Measurements from ENCODE around the gene PCAT7.
"Not testable (repeated sequence)": the region's sequence is repeated elsewhere in the genome, so short reads cannot be mapped to it uniquely, and the experiment has no call there.

Gene PCAT7

DNA sequence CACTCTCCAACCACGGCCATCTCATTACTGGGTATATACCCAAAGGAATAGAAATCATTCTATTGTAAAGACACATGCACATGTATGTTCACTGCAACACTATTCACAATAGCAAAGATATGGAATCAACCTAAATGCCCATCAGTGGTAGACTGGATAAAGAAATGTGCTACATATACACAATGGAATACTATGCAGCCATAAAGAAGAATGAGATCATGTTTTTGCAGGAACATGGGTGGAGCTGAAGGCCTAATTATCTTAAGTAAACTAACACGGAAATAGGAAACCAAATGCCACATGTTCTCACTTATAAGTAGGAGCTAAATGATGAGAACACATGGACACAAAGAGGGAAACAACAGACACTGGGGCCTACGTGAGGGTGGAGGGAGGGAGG is 9.4 kb downstream of the PCAT7 start:
- not testable (repeated sequence) for H3K4me3 ChIP-seq (ENCODE audit: low read length)

GRCh38 chr9:94566550-94566949 is 11.7 kb downstream of the PCAT7 start:
- Histone ChIP-seq H3K27me3 (replicated peaks; ENCODE audit: control insufficient read depth, insufficient read depth, low read length) (peaks cover 9% of the 10 kb centered on the region), H3K36me3 (ENCODE audit: control insufficient read depth, insufficient read depth, low read length, severe bottlenecking) (no peaks in the 10 kb centered on the region), H3K9me3 (ENCODE audit: control insufficient read depth, low read length) (no peaks in the 10 kb centered on the region), H3K4me1 (ENCODE audit: control insufficient read depth, insufficient read depth, low read length) (no peaks in the 10 kb centered on the region), H3K4me3 (ENCODE audit: low read length) (no peak overlapping the region), H3K9ac (ENCODE audit: low read length) (no peak overlapping the region)
- no peak for DNase-seq (ENCODE audit: low read depth)

More for the DNA sequence above, 9.4 kb downstream of the PCAT7 start:
- H3K36me3 ChIP-seq (ENCODE audit: control insufficient read depth, insufficient read depth, low read length, severe bottlenecking); H3K27me3 ChIP-seq (replicated peaks; ENCODE audit: control insufficient read depth, insufficient read depth, low read length); DNase-seq (ENCODE audit: low read depth); H3K9ac ChIP-seq (ENCODE audit: low read length); H3K4me1 ChIP-seq (ENCODE audit: control insufficient read depth, insufficient read depth, low read length); H3K9me3 ChIP-seq (ENCODE audit: control insufficient read depth, low read length): not testable (repeated sequence)

GRCh38 chr9:94567271-94567670 is 12.4 kb downstream of the PCAT7 start:
- no peaks in the 10 kb centered on the region for H3K4me1 ChIP-seq (ENCODE audit: control insufficient read depth, insufficient read depth, low read length)
- H3K9ac ChIP-seq (ENCODE audit: low read length), result no peak overlapping the region
- H3K9me3 ChIP-seq (ENCODE audit: control insufficient read depth, low read length), result no peaks in the 10 kb centered on the region
- H3K36me3 ChIP-seq (ENCODE audit: control insufficient read depth, insufficient read depth, low read length, severe bottlenecking), result no peaks in the 10 kb centered on the region
- H3K27me3 ChIP-seq (replicated peaks; ENCODE audit: control insufficient read depth, insufficient read depth, low read length), result peaks cover 13% of the 10 kb centered on the region
- no peak overlapping the region for H3K4me3 ChIP-seq (ENCODE audit: low read length)
- no peak for DNase-seq (ENCODE audit: low read depth)

GRCh38 chr9:94568250-94568889 is 13.5 kb downstream of the PCAT7 start:
- Histone ChIP-seq H3K4me1 (ENCODE audit: control insufficient read depth, insufficient read depth, low read length) (no peaks in the 10 kb centered on the region), H3K9me3 (ENCODE audit: control insufficient read depth, low read length) (no peaks in the 10 kb centered on the region), H3K36me3 (ENCODE audit: control insufficient read depth, insufficient read depth, low read length, severe bottlenecking) (no peaks in the 10 kb centered on the region), H3K27me3 (replicated peaks; ENCODE audit: control insufficient read depth, insufficient read depth, low read length) (peaks cover 19% of the 10 kb centered on the region), H3K9ac (ENCODE audit: low read length) (no peak overlapping the region), H3K4me3 (ENCODE audit: low read length) (no peak overlapping the region)
- DNase-seq (ENCODE audit: low read depth), result no peak

DNA sequence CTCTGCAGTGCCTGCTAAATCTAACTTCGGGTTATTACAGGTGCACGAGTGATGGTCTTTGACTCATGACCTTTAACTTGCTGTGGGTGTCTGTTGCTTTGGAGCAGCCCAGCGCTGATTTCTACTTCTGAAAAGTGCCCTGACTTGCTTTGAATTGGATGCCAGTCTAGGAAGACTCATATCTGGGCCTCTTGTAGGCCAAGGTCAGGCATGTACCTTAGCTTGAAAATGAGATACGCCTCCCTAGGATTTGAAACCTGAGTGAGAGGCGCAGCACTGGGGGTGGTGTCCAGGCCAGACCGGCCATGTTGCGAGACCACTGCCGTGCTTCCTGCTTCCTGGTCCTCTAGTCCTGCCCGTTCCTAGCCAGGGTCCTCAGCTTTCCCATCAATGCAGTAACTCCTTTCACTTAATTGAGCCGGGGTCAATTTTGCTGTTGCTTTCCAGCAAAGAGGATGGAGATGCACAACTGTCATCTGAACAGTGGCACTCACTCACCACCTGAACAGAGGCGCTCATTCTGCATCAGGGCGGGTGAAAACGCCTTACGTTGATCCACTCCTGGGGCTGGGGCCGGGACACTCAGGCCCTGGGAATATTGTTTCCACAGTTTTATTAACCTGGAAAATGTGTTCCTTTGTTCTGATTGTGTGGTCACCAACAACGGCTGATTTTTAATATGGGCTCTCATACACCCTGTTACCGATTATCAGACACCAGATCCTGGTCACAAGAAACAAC is 14.3 kb downstream of the PCAT7 start:
- no peak for DNase-seq (ENCODE audit: low read depth)
- Histone ChIP-seq H3K9me3 (ENCODE audit: control insufficient read depth, low read length) (no peaks in the 10 kb centered on the region), H3K36me3 (ENCODE audit: control insufficient read depth, insufficient read depth, low read length, severe bottlenecking) (no peaks in the 10 kb centered on the region), H3K27me3 (replicated peaks; ENCODE audit: control insufficient read depth, insufficient read depth, low read length) (peaks cover 19% of the 10 kb centered on the region), H3K4me1 (ENCODE audit: control insufficient read depth, insufficient read depth, low read length) (no peaks in the 10 kb centered on the region), H3K9ac (ENCODE audit: low read length) (no peak overlapping the region), H3K4me3 (ENCODE audit: low read length) (no peak overlapping the region)

DNA sequence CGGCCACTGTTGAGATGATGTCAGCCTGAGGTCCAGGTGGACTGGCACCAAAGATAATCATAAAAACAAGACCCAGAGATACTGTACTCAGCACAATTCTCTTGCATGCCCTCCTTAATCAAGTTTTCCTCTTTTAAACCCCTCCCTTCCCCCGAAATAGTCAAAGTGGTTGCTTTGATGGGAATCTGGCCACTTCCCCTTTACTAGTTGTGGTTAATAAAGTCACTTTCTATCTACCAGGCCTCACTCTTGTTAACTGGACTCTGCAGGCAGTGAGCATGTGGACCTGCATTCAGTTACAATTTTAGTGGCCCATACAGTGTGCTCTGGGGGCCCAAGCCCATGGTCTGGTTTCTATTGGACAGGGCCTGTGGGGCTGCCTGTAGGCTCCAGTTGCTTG is 21.2 kb downstream of the PCAT7 start:
- Histone ChIP-seq H3K36me3 (ENCODE audit: control insufficient read depth, insufficient read depth, low read length, severe bottlenecking) (no peaks in the 10 kb centered on the region), H3K27me3 (replicated peaks; ENCODE audit: control insufficient read depth, insufficient read depth, low read length) (peaks cover 10% of the 10 kb centered on the region), H3K9me3 (ENCODE audit: control insufficient read depth, low read length) (no peaks in the 10 kb centered on the region), H3K4me1 (ENCODE audit: control insufficient read depth, insufficient read depth, low read length) (no peaks in the 10 kb centered on the region), H3K4me3 (ENCODE audit: low read length) (no peak overlapping the region), H3K9ac (ENCODE audit: low read length) (no peak overlapping the region)
- DNase-seq (ENCODE audit: low read depth), result no peak

GRCh38 chr9:94577036-94577435 is 22.2 kb downstream of the PCAT7 start:
- DNase-seq (ENCODE audit: low read depth), result no peak
- H3K9me3 ChIP-seq (ENCODE audit: control insufficient read depth, low read length), result no peaks in the 10 kb centered on the region

DNA sequence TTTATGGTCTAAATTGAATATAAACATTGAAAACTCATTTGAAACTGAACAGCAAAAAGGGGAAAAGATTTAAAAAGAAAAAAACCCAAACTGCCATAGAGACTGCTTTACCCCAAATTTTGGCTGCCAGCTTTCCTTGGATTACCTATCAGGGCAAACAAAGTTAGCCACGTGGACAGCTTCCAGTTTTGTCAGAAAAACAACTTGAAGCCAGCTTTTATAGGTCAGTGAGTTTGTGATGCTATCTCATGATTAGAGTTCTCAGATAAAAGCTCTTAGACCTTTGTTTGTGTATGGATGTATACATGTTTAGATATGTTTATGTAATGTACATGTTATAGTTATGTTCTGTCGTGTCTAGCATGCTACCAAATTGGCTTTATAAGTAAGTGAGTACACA is 22.7 kb downstream of the PCAT7 start:
- no peaks in the 10 kb centered on the region for H3K4me1 ChIP-seq (ENCODE audit: control insufficient read depth, insufficient read depth, low read length)
- H3K9me3 ChIP-seq (ENCODE audit: control insufficient read depth, low read length), result no peaks in the 10 kb centered on the region
- peaks cover 3% of the 10 kb centered on the region for H3K27me3 ChIP-seq (replicated peaks; ENCODE audit: control insufficient read depth, insufficient read depth, low read length)
- no peaks in the 10 kb centered on the region for H3K36me3 ChIP-seq (ENCODE audit: control insufficient read depth, insufficient read depth, low read length, severe bottlenecking)
- H3K4me3 ChIP-seq (ENCODE audit: low read length), result no peak overlapping the region
- DNase-seq (ENCODE audit: low read depth), result no peak
- no peak overlapping the region for H3K9ac ChIP-seq (ENCODE audit: low read length)

More at GRCh38 chr9:94577036-94577435, 22.2 kb downstream of the PCAT7 start:
- H3K9ac ChIP-seq (ENCODE audit: low read length), result no peak overlapping the region
- no peak overlapping the region for H3K4me3 ChIP-seq (ENCODE audit: low read length)
- H3K4me1 ChIP-seq (ENCODE audit: control insufficient read depth, insufficient read depth, low read length), result no peaks in the 10 kb centered on the region
- peaks cover 8% of the 10 kb centered on the region for H3K27me3 ChIP-seq (replicated peaks; ENCODE audit: control insufficient read depth, insufficient read depth, low read length)
- H3K36me3 ChIP-seq (ENCODE audit: control insufficient read depth, insufficient read depth, low read length, severe bottlenecking), result no peaks in the 10 kb centered on the region

- Histone ChIP-seq H3K4me1 (ENCODE audit: control insufficient read depth, insufficient read depth, low read length) (no peaks in the 10 kb centered on the region), H3K9me3 (ENCODE audit: control insufficient read depth, low read length) (no peaks in the 10 kb centered on the region)
- no peak for DNase-seq (ENCODE audit: low read depth)
Measured at GRCh38 chr9:94581728-94582127, 26.8 kb downstream of the PCAT7 start.

GRCh38 chr9:94584555-94584954 is 29.7 kb downstream of the PCAT7 start:
- no peak overlapping the region for H3K9ac ChIP-seq (ENCODE audit: low read length)
- no peaks in the 10 kb centered on the region for H3K9me3 ChIP-seq (ENCODE audit: control insufficient read depth, low read length)
- H3K27me3 ChIP-seq (replicated peaks; ENCODE audit: control insufficient read depth, insufficient read depth, low read length), result peaks cover 3% of the 10 kb centered on the region
- H3K4me3 ChIP-seq (ENCODE audit: low read length), result no peak overlapping the region
- DNase-seq (ENCODE audit: low read depth), result no peak
- peaks cover 5% of the 10 kb centered on the region for H3K4me1 ChIP-seq (ENCODE audit: control insufficient read depth, insufficient read depth, low read length)
- H3K36me3 ChIP-seq (ENCODE audit: control insufficient read depth, insufficient read depth, low read length, severe bottlenecking), result no peaks in the 10 kb centered on the region

More at GRCh38 chr9:94581728-94582127, 26.8 kb downstream of the PCAT7 start:
- Histone ChIP-seq H3K4me3 (ENCODE audit: low read length) (no peak overlapping the region), H3K27me3 (replicated peaks; ENCODE audit: control insufficient read depth, insufficient read depth, low read length) (peaks cover 3% of the 10 kb centered on the region), H3K36me3 (ENCODE audit: control insufficient read depth, insufficient read depth, low read length, severe bottlenecking) (no peaks in the 10 kb centered on the region), H3K9ac (ENCODE audit: low read length) (no peak overlapping the region)

DNA sequence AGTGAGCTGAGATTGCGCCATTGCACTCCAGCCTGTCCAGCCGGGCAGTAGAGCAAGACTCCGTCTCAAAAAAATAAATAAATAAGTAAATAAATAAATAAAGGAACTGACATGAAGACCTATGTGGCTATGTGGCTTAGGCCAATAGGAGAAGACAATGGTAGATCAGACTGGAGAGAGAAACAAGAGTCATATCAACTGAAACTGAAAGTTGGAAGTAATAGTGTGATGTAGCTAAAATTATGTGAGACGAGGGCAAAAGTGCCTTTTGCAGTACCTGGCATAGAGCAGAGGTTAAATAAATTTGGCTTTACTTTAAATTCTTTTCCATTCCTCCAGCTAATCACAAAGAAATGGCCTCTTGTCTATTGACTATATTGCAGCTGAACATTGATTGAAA is 31.4 kb downstream of the PCAT7 start:
- no peak for DNase-seq (ENCODE audit: low read depth)
- no peaks in the 10 kb centered on the region for H3K36me3 ChIP-seq (ENCODE audit: control insufficient read depth, insufficient read depth, low read length, severe bottlenecking)

More for the DNA sequence above, 31.4 kb downstream of the PCAT7 start:
- Histone ChIP-seq H3K4me3 (ENCODE audit: low read length) (peak overlapping the region; percentile 3), H3K4me1 (ENCODE audit: control insufficient read depth, insufficient read depth, low read length) (peaks cover 5% of the 10 kb centered on the region), H3K9me3 (ENCODE audit: control insufficient read depth, low read length) (no peaks in the 10 kb centered on the region), H3K9ac (ENCODE audit: low read length) (no peak overlapping the region), H3K27me3 (replicated peaks; ENCODE audit: control insufficient read depth, insufficient read depth, low read length) (peaks cover 3% of the 10 kb centered on the region)

Data from adipocyte (in vitro differentiated cells).